Measurements from ENCODE around the gene MCFD2. TPM values are rescaled to one million over a fixed set of nuclear protein-coding genes. Genes with fewer than 3 reads are reported as not detected.

Gene MCFD2
- total RNA-seq, 4 donors from 2014 or later, result 49.2 to 111 (median 56.0) TPM

DNA sequence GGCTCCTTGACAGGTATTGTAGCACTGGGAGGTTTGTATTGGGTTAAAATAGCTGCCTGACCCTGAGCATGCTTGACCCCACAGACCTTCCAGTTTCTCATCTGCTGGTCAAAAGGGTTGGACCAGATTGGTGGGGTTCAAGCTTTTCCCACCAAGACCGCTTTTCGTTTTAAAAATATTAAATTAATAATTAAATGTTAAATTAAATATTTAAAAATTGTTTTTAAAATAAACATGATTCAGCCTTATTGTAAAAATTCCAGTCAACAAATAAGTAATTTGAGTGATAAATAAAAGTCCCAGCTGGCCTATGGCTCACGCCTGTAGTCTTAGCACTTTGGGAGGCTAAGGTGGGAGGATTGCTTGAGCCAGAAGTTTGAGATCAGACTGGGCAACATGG, 36.6 kb upstream of the MCFD2 start:
- Histone ChIP-seq H3K4me3 (no peak overlapping the region), H3K9me3 (no peaks in the 10 kb centered on the region), H3K4me1 (peaks cover 0 to 46% (median 18%) of the 10 kb centered on the region in 4 donors), H3K36me3 (peaks cover 0 to 57% (median 22%) of the 10 kb centered on the region in 3 donors), H3K27me3 (no peaks in the 10 kb centered on the region), H3K27ac (no peak overlapping the region)
- DNase-seq (ENCODE audit: low spot score in 2 of 2), result no peak
- 92 to 95% methylated on average over 3 of the region's 3 CpGs for WGBS, 2 donors
- TF ChIP-seq, protein P1, sequence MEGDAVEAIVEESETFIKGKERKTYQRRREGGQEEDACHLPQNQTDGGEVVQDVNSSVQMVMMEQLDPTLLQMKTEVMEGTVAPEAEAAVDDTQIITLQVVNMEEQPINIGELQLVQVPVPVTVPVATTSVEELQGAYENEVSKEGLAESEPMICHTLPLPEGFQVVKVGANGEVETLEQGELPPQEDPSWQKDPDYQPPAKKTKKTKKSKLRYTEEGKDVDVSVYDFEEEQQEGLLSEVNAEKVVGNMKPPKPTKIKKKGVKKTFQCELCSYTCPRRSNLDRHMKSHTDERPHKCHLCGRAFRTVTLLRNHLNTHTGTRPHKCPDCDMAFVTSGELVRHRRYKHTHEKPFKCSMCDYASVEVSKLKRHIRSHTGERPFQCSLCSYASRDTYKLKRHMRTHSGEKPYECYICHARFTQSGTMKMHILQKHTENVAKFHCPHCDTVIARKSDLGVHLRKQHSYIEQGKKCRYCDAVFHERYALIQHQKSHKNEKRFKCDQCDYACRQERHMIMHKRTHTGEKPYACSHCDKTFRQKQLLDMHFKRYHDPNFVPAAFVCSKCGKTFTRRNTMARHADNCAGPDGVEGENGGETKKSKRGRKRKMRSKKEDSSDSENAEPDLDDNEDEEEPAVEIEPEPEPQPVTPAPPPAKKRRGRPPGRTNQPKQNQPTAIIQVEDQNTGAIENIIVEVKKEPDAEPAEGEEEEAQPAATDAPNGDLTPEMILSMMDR (IDR thresholded peaks at IDR 0.05), result no peak
- TF ChIP-seq EP300 (IDR thresholded peaks at IDR 0.05), result no peak
- TF ChIP-seq POLR2A (IDR thresholded peaks at IDR 0.05), result no peak

- H3K27me3 ChIP-seq, result no peaks in the 10 kb centered on the region
- H3K27ac ChIP-seq, result no peak overlapping the region
- peaks cover 0 to 50% (median 18%) of the 10 kb centered on the region in 4 donors for H3K4me1 ChIP-seq
- no peak for TF ChIP-seq EP300 (IDR thresholded peaks at IDR 0.05)
- no peak for TF ChIP-seq POLR2A (IDR thresholded peaks at IDR 0.05)
- TF ChIP-seq, protein P1 (IDR thresholded peaks at IDR 0.05), result no peak
- 85 to 86% methylated on average over 9 of the region's 9 CpGs for WGBS, 2 donors
- H3K4me3 ChIP-seq, result no peak overlapping the region
- H3K36me3 ChIP-seq, result peaks cover 0 to 50% (median 15%) of the 10 kb centered on the region in 3 donors
- DNase-seq (ENCODE audit: low spot score in 2 of 2), result no peak
- H3K9me3 ChIP-seq, result no peaks in the 10 kb centered on the region
Measured at GRCh38 chr2:46951290-46952064, 35.9 kb upstream of the MCFD2 start.

GRCh38 chr2:46950314-46950713, 34.7 kb upstream of the MCFD2 start:
- DNase-seq (ENCODE audit: low spot score in 2 of 2), result no peak
- Histone ChIP-seq H3K4me3 (no peak overlapping the region), H3K4me1 (peaks cover 0 to 46% (median 13%) of the 10 kb centered on the region in 4 donors), H3K9me3 (no peaks in the 10 kb centered on the region), H3K27ac (peak overlapping the region in 2 of 4 donors; percentile 33 to 45), H3K27me3 (no peaks in the 10 kb centered on the region), H3K36me3 (peaks cover 0 to 48% (median 13%) of the 10 kb centered on the region in 3 donors)
- TF ChIP-seq EP300 (IDR thresholded peaks at IDR 0.05) (no peak), POLR2A (IDR thresholded peaks at IDR 0.05) (no peak)
- TF ChIP-seq, protein P1 (IDR thresholded peaks at IDR 0.05), result no peak
- WGBS, 2 donors, result 59 to 67% methylated on average over 8 of the region's 8 CpGs

GRCh38 chr2:46947841-46948240, 32.2 kb upstream of the MCFD2 start:
- no peaks in the 10 kb centered on the region for H3K27me3 ChIP-seq
- H3K4me3 ChIP-seq, result no peak overlapping the region
- no peak for TF ChIP-seq POLR2A (IDR thresholded peaks at IDR 0.05)
- no peak for TF ChIP-seq EP300 (IDR thresholded peaks at IDR 0.05)
- TF ChIP-seq, protein P1 (IDR thresholded peaks at IDR 0.05), result no peak
- no peak overlapping the region for H3K27ac ChIP-seq
- 85 to 87% methylated on average over 11 of the region's 11 CpGs for WGBS, 2 donors
- H3K36me3 ChIP-seq, result peaks cover 0 to 37% (median 13%) of the 10 kb centered on the region in 3 donors
- DNase-seq (ENCODE audit: low spot score in 2 of 2), result no peak
- H3K9me3 ChIP-seq, result no peaks in the 10 kb centered on the region
- peaks cover 0 to 51% (median 19%) of the 10 kb centered on the region in 4 donors for H3K4me1 ChIP-seq

GRCh38 chr2:46945671-46946070, 30.1 kb upstream of the MCFD2 start:
- Histone ChIP-seq H3K9me3 (no peaks in the 10 kb centered on the region), H3K36me3 (peaks cover 0 to 16% (median 0%) of the 10 kb centered on the region in 3 donors), H3K27me3 (no peaks in the 10 kb centered on the region), H3K4me1 (peaks cover 0 to 52% (median 19%) of the 10 kb centered on the region in 4 donors), H3K27ac (no peak overlapping the region), H3K4me3 (no peak overlapping the region)
- DNase-seq (ENCODE audit: low spot score in 2 of 2), result no peak
- 87 to 93% methylated on average over 7 of the region's 7 CpGs for WGBS, 2 donors
- no peak for TF ChIP-seq EP300 (IDR thresholded peaks at IDR 0.05)
